RCC 7860 (cell line): Measurements from ENCODE around the gene PHF14.

Experiments
- DNase-seq: peaks from one replicate; pipeline ENCODE4 v3.0.0-alpha.2; 2015; ENCODE audit warnings: low spot score
- FAIRE-seq: peaks from 2 replicates; lab custom pipeline; 2012; peaks lifted over from hg19 to GRCh38; lab: Jason Lieb, UNC

The PHF14 gene

GRCh38 chr7:11082552-11083213, 109.0 kb downstream of the PHF14 start:
- DNase-seq, result peak; percentile 19
- no peak for FAIRE-seq

GRCh38 chr7:11083214-11083568, 109.5 kb downstream of the PHF14 start:
- DNase-seq (no peak), FAIRE-seq (no peak)

GRCh38 chr7:11104578-11104977, 130.9 kb downstream of the PHF14 start:
- DNase-seq, result no peak
- no peak for FAIRE-seq

DNA sequence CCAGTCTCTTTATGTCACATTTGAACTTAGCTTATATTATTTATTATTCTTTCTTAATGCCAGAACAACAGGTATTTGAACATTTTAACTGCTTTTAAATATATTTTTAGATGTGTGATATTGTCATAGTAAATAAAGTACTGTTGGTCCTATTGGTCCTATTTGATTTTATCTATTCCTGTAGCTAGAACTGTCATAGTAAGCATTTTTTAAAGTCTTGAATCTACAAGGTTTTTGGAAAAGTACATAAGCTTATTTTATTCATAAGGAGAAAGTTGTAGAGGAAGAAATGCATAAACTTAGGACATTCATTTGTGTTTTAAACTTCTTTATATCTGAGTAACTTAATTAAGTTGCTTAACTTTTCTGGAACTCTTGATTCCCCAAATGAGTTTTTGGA, 136.0 kb downstream of the PHF14 start:
- DNase-seq (no peak), FAIRE-seq (no peak)

GRCh38 chr7:11120068-11120664, 146.5 kb downstream of the PHF14 start:
- FAIRE-seq, result peak; percentile 8
- no peak for DNase-seq

DNA sequence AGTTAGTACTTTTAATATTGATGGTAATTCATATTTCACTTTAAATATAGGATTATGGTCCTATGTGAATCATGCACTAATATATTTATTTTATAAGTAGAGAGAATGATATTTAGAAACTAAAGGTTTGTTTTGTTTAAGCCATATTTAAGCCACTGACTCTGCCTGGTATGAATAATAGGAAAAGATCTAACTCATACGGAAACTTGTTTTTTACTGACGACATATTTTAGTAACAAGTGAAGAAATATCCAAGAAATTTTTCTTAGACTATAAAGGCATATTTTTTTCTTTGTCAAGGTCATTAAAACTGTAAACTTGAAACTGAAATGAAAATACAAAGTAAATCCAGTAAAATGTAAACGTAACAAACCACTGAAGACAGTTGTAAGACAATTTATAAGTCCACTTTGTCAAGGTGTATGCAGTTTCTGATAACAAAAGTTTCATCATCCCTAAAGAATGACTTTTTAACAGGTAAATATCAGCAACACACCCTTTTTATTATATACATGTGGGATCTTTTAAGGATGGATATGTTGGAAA, 147.1 kb downstream of the PHF14 start:
- DNase-seq, result no peak
- no peak for FAIRE-seq

GRCh38 chr7:11124856-11125559, 151.3 kb downstream of the PHF14 start:
- DNase-seq, result no peak
- FAIRE-seq, result no peak

- no peak for FAIRE-seq
- DNase-seq, result no peak
Measured at GRCh38 chr7:11127114-11127785, 153.6 kb downstream of the PHF14 start.

GRCh38 chr7:11127988-11128387, 154.3 kb downstream of the PHF14 start:
- FAIRE-seq, result no peak
- DNase-seq, result no peak

DNA sequence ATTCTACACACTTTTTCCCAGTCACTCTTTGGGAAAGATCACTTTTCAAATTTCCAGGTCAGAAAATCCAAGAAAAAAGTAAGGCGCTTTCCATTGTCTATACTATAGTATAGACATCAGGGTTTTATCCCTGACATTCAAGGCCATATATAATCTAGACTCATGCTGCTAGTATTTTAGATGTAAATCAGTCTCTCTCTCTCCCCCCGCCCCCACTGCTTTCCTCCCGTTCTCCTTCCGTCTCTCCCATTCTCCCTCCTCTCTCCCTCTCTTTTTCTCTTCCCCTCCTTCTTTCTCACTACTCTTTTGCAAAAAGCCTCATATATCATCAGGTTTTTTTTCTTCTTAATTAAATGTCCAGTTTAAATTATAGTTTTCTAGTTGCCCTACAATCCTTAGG, 154.8 kb downstream of the PHF14 start:
- DNase-seq (no peak), FAIRE-seq (no peak)

GRCh38 chr7:11130012-11130411, 156.3 kb downstream of the PHF14 start:
- DNase-seq (no peak), FAIRE-seq (no peak)

DNA sequence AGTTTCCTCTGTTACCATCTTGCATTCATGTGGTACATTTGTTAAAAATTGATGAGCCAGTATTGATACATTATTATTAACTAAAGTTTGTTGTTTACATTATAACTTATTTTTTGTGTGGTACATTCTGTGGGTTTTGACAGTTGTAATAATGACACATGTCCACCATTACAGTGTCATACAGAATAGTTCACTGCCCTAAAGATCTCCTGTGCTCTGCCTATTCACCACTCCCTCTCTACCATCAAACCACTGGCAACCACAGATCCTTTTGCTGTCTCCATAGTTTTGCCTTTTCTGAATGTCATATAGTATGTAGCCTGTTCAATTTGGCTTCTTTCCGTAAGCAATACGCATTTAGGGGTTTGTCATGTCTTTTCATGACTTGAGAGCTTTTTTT, 156.9 kb downstream of the PHF14 start:
- DNase-seq (no peak), FAIRE-seq (no peak)

DNA sequence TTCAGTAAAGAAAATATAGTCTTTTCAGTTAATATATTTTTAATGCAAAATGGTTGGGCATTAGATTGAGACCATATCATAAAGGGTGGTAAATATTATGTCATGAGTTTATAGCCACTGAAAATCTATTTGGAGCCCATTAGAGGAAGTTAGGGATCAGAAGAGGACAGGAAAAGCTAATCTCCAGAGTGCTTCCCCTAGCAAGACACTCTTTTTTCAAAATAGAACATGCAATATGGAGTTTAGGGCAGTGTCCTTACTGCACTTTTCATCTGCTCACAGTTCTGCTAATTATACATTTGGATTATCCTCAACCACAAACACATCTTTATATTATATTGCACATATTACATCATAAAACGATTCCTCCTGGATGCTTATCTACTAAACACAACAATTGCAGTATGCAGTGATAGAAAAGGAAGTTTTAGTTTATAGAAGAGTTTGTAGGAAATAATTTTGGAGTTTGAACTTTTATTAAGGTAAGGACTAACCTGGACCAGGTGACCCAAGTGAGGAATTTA, 159.8 kb downstream of the PHF14 start:
- DNase-seq, result no peak
- no peak for FAIRE-seq

DNA sequence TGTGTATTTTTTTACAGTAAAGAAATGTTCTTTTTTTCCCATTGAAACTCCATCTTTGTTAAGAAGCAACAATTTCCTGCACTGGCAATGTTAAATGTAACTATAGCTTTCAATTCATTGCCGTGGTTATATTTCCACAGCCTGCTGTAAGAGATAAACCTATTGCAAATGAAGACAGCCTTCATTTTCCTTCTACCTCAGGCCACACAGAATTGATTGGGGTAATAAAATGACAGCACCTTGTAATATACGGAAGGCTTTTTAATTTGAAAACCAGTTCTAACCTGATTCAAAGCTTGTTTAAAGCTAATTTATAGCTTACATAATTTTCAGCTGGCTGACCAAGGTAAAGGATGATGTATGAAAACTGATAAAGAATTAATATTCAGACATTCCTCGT, 161.9 kb downstream of the PHF14 start:
- FAIRE-seq, result no peak
- no peak for DNase-seq

GRCh38 chr7:11141541-11141940, 167.9 kb downstream of the PHF14 start:
- DNase-seq (no peak), FAIRE-seq (no peak)

- FAIRE-seq, result no peak
- no peak for DNase-seq
Measured at GRCh38 chr7:11153694-11154093, 180.0 kb downstream of the PHF14 start.

GRCh38 chr7:11155883-11156282, 182.2 kb downstream of the PHF14 start:
- FAIRE-seq (no peak), DNase-seq (no peak)

- DNase-seq (no peak), FAIRE-seq (peak; percentile 97)
Measured at GRCh38 chr7:11161499-11161898, 187.8 kb downstream of the PHF14 start.

DNA sequence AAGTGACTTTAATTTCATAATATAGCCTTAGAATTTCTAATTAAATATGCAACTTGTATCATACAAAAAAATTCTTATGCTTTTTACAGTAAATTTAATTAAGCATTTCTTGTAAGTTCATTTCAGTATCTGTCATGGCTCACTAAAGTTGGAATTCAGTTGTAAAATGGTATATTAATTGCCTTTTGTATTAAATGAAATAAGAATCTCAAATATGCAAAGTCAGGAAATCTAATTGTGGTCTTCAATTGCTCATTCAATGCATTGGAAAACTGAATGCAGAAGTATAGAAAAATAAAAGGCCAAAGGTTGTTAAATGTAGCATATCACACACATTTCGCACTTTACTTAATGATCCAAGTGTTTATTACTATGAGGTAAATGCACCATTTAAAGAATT, 189.5 kb downstream of the PHF14 start:
- FAIRE-seq (no peak), DNase-seq (no peak)

DNA sequence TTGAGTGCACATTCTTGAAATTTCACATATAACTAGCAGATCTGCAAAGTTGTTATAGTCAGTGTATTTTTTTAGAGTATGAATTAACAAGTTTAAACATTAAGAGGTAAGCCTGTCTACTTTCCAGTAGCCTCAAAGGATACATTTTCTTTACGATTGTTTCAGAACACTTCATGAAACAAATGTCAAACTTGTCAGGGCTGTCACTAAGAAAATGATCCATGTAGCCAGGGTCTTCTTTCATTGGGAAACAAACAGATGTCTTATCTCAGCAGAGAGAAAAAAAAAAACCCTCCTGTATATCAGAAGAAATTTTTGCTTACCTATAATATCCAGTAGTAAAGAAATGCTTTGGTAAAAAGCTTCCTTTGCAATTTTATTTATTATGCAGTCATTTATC, 192.4 kb downstream of the PHF14 start:
- no peak for FAIRE-seq

DNA sequence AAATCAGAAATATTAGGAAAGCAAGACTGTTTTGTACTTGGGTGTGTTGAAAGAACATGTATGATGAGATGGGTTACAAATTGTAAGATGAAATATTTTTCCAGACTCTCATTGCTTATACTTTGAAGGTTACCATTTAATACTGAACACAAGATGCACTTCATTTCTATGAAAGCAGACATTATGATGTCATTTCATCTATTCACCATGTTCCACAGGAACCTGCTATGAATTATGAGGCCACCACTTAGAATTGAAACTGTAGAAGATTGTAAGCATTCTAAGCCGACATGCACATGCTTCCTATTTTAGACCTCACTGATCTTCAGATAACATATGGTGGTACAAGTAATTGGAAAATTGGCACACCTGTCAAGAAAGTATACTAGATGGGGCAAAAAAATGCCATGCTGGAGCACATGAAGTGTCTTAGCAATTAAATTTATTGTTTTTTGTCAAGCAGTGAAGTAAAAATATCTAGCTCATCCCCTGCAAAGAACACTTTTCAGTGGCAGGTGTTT, 195.0 kb downstream of the PHF14 start:
- no peak for DNase-seq
- no peak for FAIRE-seq

More for the DNA sequence above, 192.4 kb downstream of the PHF14 start:
- DNase-seq, result no peak
